A673 (cell line): ENCODE data around the gene PALB2. TPM values are rescaled to one million over a fixed set of nuclear protein-coding genes. Genes with fewer than 3 reads are reported as not detected.

ENCODE experiments used
- BruUV-seq: library from RNA; stranded (reverse); fragments of 400-500 nt; replicated peaks from 2 replicates; lab custom pipeline; 2021; lab: Mats Ljungman, UMichigan
- CTCF ChIA-PET: fragments of 300-600 bp; sonication (Branson Sonifier 250); formaldehyde crosslinking; loops from one replicate; lab custom pipeline; 2022; ENCODE audit warnings: antibody characterized with exemption; lab: Charles Lee
- POLR2A ChIA-PET: fragments of 300-600 bp; sonication (Branson Sonifier 250); formaldehyde crosslinking; loops from one replicate; lab custom pipeline; 2022; ENCODE audit warnings: antibody characterized with exemption; ENCODE audit not compliant: low non-redundant PET; lab: Charles Lee
- DNase-seq: peaks from one replicate; pipeline ENCODE4 v3.0.0-alpha.2; 2015; ENCODE audit warnings: low spot score
- H3K27ac ChIP-seq: fragments of 200-600 bp; sonication (generic); 2 replicates; pipeline ENCODE4 v1.5.1; 2016; ENCODE audit warnings: mixed run types, low read depth, mild to moderate bottlenecking, mixed read lengths, antibody characterized with exemption, low read length; ENCODE audit not compliant: poor library complexity, severe bottlenecking
- H3K27me3 ChIP-seq: fragments of 200-600 bp; sonication (generic); replicated peaks from 2 replicates; pipeline ENCODE4 v1.6.1; 2017; ENCODE audit warnings: mixed run types, low read depth, mild to moderate bottlenecking, mixed read lengths, antibody characterized with exemption, low read length; ENCODE audit not compliant: insufficient read depth, poor library complexity
- H3K36me3 ChIP-seq: fragments of 200-600 bp; sonication (generic); 2 replicates; pipeline ENCODE4 v1.6.1; 2016; ENCODE audit warnings: mixed run types, mild to moderate bottlenecking, mixed read lengths, antibody characterized with exemption, low read length; ENCODE audit not compliant: insufficient read depth, poor library complexity, severe bottlenecking
- H3K4me1 ChIP-seq: fragments of 200-600 bp; sonication (generic); 2 replicates; pipeline ENCODE4 v1.6.1; 2017; ENCODE audit warnings: mixed run types, mild to moderate bottlenecking, mixed read lengths, antibody characterized with exemption, low read length; ENCODE audit not compliant: insufficient read depth, poor library complexity, severe bottlenecking
- H3K4me3 ChIP-seq: fragments of 200-600 bp; sonication (generic); 2 replicates; pipeline ENCODE4 v1.5.1; 2016; ENCODE audit warnings: low read depth, mixed run types, mild to moderate bottlenecking, mixed read lengths, low read length; ENCODE audit not compliant: poor library complexity, severe bottlenecking
- H3K9me3 ChIP-seq: fragments of 200-600 bp; sonication (generic); 2 replicates; pipeline ENCODE4 v1.6.1; 2016; ENCODE audit warnings: mixed run types, low read depth, mild to moderate bottlenecking, mixed read lengths, antibody characterized with exemption, low read length; ENCODE audit not compliant: poor library complexity, severe bottlenecking
- EZH2 ChIP-seq: fragments of 200-600 bp; sonication (generic); IDR thresholded peaks from 2 replicates; pipeline ENCODE4 v1.6.1; 2017; ENCODE audit warnings: borderline replicate concordance, low read depth, mild to moderate bottlenecking, mixed read lengths, antibody characterized with exemption, low read length; ENCODE audit not compliant: poor library complexity, severe bottlenecking
- intact Hi-C: fragments of 100-400 bp; cut with micrococcal nuclease; formaldehyde crosslinking; loops from one replicate; pipeline ENCODE4 v1.10.0; 2022; ENCODE audit not compliant: unreplicated experiment
- total RNA-seq: library from RNA; stranded (reverse); gene quantifications from 2 replicates; pipeline ENCODE4 v1.2.3, GENCODE V29; 2021
- TF ChIP-seq, protein P1 (sequence below): fragments of 300-800, 200-600 bp; sonication (generic); conservative IDR thresholded peaks from 2 replicates; pipeline ENCODE4 v1.5.1; 2017; ENCODE audit warnings: low read depth, mild to moderate bottlenecking, antibody characterized with exemption, low read length, moderate library complexity, mixed read lengths

Gene PALB2
- total RNA-seq, 1 experiment from 2014 or later, result 27.2 TPM

DNA sequence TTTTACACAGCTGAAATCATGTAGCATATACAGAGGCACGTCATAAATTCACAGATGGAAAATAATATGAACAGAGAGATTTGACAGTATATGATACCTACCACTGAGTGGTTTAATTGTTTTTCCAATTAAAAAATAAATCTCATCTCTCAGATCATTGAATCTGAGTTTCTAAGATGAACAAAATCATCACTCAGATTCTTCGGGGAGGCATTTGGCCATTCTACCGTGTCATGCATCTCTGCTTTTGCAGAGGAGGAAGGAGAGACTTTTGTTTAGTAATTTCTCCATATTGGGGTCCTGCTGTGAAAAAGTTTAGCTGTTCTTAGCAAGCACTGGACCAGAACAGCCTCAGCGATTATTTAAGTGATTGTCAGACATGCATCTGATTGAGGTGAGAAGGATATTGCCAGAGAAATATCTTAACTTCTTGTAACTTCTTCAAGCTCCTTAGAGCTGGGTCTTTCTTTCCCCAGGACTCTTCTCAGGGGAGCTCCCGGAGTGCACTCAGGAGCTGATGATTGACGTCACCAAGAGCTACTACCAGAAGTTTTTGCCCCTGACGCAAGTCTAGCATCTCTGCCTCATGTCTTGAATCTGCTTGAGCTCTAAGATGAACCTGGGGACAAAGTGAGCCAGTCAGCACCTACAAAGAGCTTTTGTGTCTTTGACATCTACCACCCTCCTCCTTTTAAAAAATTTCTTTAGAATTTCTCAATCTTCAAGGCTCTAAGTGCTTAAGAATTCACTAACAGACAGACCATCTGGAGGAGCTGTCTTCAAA, 25.7 kb upstream of the PALB2 start:
- no peak overlapping the region for H3K27ac ChIP-seq
- ChIA-PET POLR2A (no interaction called here), CTCF (no interaction called here)
- no peak overlapping the region for H3K4me3 ChIP-seq
- DNase-seq, result no peak
- no peaks in the 10 kb centered on the region for H3K4me1 ChIP-seq
- no peak for TF ChIP-seq EZH2
- TF ChIP-seq, protein P1, sequence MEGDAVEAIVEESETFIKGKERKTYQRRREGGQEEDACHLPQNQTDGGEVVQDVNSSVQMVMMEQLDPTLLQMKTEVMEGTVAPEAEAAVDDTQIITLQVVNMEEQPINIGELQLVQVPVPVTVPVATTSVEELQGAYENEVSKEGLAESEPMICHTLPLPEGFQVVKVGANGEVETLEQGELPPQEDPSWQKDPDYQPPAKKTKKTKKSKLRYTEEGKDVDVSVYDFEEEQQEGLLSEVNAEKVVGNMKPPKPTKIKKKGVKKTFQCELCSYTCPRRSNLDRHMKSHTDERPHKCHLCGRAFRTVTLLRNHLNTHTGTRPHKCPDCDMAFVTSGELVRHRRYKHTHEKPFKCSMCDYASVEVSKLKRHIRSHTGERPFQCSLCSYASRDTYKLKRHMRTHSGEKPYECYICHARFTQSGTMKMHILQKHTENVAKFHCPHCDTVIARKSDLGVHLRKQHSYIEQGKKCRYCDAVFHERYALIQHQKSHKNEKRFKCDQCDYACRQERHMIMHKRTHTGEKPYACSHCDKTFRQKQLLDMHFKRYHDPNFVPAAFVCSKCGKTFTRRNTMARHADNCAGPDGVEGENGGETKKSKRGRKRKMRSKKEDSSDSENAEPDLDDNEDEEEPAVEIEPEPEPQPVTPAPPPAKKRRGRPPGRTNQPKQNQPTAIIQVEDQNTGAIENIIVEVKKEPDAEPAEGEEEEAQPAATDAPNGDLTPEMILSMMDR, result no peak
- no peaks in the 10 kb centered on the region for H3K27me3 ChIP-seq
- H3K36me3 ChIP-seq, result peaks cover 78% of the 10 kb centered on the region
- H3K9me3 ChIP-seq, result no peaks in the 10 kb centered on the region
- intact Hi-C loops, result no loop called here
- BruUV-seq, result no TSS peak

DNA sequence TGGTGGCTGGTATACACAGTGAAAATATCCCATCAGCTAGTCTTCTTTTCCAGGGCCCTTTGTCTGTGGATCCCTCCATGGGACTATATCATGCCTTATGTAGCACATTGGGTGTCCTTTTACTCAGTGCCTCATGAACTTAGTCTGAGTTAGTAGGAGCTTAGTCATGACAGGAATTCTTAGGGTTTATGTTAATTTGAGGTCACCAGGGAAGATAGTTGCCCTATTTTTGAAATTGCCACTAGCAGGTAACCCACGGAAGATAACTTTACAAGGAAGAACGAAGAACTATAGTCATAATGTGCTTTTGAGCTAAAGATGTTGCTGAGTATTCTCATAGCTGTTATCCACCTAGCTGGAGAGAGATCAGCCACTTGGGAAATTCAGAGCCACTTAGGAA, 22.8 kb upstream of the PALB2 start:
- Histone ChIP-seq H3K27ac (no peak overlapping the region), H3K4me1 (no peaks in the 10 kb centered on the region), H3K27me3 (no peaks in the 10 kb centered on the region), H3K36me3 (peaks cover 90% of the 10 kb centered on the region), H3K4me3 (no peak overlapping the region), H3K9me3 (no peaks in the 10 kb centered on the region)
- no TSS peak for BruUV-seq
- TF ChIP-seq EZH2, result no peak
- TF ChIP-seq, protein P1, result no peak
- no peak for DNase-seq
- CTCF ChIA-PET, result no interaction called here
- POLR2A ChIA-PET, result no interaction called here
- intact Hi-C loops, result no loop called here

DNA sequence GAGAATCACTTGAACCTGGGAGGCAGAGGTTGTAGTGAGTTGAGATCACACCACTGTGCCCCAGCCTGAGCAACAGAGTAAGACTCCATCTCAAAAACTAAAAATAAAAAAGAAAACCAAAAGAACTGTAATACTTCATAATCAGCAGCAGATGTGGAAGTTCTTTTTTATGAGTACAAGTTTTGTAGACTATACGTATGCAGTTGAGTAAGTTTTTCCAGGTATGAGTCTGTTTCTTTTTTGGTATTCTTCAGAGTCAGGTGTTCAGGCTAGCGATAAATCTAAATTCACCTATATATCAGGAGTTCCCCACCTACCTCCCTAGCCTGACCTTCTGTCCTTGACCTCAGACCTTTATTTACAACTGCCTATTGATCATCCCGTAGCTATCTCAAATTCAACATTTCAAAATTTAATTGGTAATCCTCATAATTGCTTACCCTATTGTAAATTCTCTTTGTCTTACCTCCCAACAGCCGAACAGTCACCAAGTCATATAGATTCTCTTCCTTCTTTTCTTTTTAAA, 10.9 kb upstream of the PALB2 start:
- H3K9me3 ChIP-seq, result no peaks in the 10 kb centered on the region
- ChIA-PET CTCF (no interaction called here), POLR2A (no interaction called here)
- H3K27me3 ChIP-seq, result no peaks in the 10 kb centered on the region
- no TSS peak for BruUV-seq
- peaks cover 6% of the 10 kb centered on the region for H3K4me1 ChIP-seq
- no peak overlapping the region for H3K27ac ChIP-seq
- peaks cover 10% of the 10 kb centered on the region for H3K36me3 ChIP-seq
- TF ChIP-seq, protein P1, result no peak
- TF ChIP-seq EZH2, result no peak
- intact Hi-C loops, result no loop called here
- H3K4me3 ChIP-seq, result no peak overlapping the region
- DNase-seq, result no peak
